ENCODE results near the gene FOXK2. TPM values are rescaled to one million over a fixed set of nuclear protein-coding genes. Genes with fewer than 3 reads are reported as not detected.

The FOXK2 gene
- total RNA-seq, 1 donor from 2014 or later: 24.8 TPM

GRCh38 chr17:82589851-82590180 is 70.3 kb downstream of the FOXK2 start:
- no peak for DNase-seq (ENCODE audit: low read depth in 2 of 2)

DNA sequence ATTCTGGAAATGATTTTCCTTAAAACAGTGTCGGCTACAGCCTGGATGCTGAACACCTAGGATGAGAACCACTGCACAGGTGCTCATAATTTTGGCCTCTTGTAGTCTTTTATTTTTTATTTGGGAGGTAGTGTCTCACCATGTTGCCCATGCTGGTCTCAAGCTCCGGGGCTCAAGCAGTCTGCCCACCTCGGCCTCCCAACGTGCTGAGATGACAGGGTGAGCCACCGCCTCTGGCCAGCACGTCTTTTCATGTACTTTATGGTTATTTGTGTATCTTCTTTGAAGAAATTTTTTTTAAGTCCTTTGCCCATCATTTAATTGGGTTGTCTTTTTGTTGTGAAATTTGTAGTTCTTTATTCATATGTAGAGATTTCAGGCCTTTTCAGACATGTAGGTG is 70.7 kb downstream of the FOXK2 start:
- no peak for DNase-seq (ENCODE audit: low read depth in 2 of 2)

DNA sequence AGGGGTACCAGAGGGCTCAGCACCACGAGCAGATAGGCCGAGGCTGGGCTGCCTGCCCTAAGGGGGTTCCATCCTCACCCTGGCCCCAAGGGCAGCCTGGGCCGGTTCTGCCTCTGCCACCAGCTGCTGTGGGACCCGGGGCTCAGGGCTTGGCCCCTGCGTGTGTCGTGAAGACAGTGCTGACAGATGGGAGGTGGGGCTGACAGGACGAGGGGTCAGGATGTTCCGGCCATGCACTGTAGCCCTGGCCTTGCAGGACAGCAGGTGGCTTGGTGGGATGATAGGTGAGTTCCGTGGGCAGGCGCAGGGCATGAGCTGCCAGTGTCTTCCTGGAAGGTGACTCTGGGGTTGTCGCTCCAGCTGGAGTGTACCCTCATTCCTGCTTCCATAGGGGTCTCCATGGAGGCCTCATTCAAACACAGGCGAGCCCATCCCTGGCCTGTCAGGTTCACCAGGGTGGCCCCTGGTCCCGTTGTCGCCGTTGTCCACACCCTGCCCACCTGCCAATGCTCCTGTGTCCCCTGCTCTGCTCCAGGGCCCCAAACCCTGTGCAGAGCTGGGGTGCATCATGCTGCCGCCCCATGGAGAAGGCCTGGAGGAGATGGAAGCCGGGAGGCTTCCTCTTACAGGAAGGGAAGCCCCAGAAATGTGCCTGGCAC is 71.5 kb downstream of the FOXK2 start:
- DNase-seq (ENCODE audit: low read depth in 2 of 2): peak in 1 of 2 donors; percentile 57

GRCh38 chr17:82592289-82592766 is 72.8 kb downstream of the FOXK2 start:
- DNase-seq (ENCODE audit: low read depth in 2 of 2): no peak

- DNase-seq (ENCODE audit: low read depth in 2 of 2): peak; percentile 61 to 70
These were observed 73.4 kb downstream of the FOXK2 start for GRCh38 chr17:82592767-82593589.

DNA sequence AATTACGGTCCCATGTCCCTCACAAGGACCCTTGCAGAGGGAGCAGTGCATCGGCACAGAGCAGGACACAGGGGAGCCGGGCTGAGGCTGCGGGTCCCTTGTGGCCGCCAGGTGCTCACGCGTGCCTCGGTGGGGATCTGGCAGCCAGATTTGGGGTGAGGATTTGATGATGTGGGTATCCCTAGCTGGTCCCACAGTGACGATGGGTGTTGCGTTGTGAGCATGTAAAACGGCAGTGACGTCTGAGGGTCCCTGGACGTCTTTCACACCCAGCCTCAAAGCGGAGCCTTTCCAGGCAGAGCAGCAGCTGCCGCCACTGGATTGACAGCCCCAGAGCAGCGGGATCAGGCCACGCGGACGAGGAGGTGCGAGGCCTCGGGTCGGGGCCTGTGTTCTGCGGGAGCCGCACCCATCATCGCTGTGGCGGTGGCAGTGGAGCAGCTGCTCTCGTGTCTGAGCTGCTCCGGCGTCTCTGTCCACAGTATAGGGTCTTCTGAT is 74.1 kb downstream of the FOXK2 start:
- no peak for DNase-seq (ENCODE audit: low read depth in 2 of 2)

DNA sequence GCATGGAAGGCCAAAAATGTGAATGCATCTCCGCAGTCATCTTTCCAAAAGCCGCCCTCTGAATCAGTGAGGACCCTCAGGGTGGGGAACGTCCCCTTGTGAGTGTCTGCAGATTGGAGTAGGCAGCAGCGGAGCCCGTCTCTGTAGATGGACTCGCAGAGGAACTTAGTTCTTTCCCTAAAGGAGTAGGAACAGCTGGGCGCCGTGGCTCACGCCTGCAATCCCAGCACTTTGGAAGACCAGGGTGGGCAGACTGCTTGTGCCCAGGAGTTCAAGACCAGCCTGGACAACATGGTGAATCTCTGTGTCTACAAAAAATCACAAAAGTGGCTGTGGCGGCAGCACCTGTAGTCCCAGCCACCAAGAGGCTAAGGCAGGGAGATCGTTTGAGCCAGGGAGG is 75.0 kb downstream of the FOXK2 start:
- DNase-seq (ENCODE audit: low read depth in 2 of 2): no peak

DNA sequence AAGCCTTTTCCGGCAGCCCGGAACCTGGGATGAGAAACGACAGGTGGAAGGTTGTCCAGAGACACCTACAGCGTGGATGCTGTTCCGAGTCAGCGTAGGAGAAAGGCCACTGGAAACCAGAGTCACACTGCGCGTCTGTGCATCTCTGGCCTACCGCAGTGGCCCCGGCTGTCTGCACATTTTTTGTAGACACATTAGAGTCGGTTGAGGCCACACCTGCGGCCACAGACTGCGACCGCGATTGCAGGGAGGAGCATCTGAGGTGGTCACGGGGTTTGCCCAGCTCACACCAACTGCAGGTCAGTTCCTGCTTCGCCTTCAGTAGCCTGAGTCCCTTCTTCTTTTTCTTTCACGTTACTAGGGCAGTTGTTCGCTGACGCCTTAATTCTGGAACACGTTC is 76.4 kb downstream of the FOXK2 start:
- DNase-seq (ENCODE audit: low read depth in 2 of 2): no peak

DNA sequence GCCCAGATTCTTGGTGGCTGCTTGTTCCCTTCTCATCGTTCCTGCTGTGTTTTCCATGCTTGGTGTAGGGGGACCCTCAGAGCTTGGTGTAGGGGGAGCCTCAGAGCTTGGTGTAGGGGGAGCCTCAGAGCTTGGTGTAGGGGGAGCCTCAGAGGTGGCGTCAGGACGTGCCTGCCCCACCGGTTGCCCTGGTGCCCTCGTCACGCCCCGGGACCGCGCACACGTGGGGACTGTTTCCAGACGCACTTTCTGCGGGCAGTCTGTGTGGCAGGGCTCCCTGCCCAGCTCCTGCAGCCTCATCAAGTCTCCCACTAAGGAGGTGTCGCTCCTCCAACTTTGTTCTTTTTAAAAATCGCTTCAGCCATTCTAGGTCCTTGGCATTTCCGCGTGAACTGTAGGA is 76.8 kb downstream of the FOXK2 start:
- no peak for DNase-seq (ENCODE audit: low read depth in 2 of 2)

DNA sequence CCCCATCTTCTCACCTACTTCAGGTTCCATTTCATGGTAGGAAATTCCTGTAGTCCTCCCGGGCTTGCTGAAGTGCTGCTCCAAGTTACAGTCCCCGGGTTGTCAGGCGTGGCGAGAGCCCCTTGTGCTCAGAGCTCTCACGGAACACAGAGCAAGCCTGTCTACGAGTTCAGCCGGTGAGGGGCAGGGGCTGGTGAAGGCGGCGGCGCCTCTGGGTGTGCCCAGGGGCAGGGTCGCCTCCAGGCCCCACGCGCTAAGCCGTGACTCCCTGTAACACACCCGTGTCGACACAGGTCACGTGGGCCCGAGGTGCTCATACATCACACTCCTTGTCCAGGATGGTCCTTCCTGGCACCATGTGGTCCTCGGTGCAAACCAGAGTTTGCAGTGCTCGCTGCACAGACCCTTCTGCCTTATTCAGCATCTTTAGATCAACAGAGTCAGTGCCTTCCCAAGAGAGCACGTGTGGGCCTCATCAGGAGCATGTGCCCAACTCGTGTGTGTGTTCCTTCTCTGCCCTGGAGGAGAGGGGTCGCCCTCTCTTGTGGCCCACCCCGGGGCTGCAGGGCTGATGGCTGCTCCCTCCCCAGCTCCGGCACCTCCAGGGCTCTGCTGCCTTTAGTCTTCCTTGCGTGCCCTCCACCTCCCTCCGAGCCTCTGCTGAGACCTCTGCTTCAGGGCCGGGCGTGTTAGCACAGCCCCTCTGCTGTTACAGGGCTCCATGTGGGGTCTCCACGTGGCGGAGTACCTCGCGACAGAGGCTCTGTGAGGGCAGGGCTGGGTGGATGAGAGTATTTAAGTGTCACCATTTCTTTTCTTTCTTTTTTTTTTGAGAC is 77.5 kb downstream of the FOXK2 start:
- DNase-seq (ENCODE audit: low read depth in 2 of 2): no peak

GRCh38 chr17:82598256-82599119 is 79.0 kb downstream of the FOXK2 start:
- DNase-seq (ENCODE audit: low read depth in 2 of 2): peak in 1 of 2 donors; percentile 64

DNA sequence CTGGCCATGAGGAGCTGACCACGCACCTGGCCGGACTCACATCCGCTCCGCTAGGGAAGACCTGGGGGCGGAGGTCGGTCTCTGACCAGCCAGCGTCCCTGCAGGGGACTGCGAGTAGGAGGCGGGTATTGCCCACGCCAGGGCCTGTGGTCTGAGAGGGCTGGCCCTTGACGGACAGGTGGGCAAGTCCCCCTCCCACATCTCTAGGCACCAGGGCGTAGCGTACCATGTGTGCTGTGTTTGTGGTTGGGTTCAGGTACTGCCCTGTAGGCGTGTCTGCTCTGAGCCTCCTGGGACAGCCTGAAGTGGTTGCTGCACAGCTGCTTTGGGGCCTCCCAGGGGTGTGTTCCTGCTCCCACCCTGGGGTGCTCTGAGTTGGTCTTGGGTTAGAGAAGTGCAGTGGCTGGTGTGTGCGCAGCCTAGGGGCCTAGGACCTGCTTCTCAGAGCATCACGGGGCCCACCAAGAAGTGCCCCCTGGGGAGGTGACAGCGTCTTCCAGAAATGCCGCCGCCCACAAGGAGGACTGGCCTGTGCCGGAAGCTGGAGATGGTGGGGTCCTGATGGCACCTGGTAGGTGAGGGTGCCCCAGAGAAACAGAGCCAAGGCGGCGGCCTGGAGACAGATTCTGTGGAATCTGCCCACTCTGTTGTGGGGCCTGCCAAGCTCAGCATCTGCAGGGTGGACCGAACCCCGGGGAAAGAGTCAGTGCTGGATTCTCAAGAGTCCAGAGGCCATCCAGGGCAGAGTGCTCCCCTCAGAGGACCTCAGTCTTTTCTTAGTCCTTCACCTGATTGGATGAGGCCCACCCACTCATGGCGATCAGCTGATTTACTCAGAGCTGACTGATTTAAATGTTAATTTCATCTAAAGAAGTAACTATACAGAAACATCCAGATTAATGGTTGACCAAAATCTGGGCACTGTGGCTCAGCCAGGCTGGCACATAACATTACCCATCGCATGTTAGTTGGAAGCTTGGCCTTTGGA is 80.4 kb downstream of the FOXK2 start:
- DNase-seq (ENCODE audit: low read depth in 2 of 2): no peak

DNA sequence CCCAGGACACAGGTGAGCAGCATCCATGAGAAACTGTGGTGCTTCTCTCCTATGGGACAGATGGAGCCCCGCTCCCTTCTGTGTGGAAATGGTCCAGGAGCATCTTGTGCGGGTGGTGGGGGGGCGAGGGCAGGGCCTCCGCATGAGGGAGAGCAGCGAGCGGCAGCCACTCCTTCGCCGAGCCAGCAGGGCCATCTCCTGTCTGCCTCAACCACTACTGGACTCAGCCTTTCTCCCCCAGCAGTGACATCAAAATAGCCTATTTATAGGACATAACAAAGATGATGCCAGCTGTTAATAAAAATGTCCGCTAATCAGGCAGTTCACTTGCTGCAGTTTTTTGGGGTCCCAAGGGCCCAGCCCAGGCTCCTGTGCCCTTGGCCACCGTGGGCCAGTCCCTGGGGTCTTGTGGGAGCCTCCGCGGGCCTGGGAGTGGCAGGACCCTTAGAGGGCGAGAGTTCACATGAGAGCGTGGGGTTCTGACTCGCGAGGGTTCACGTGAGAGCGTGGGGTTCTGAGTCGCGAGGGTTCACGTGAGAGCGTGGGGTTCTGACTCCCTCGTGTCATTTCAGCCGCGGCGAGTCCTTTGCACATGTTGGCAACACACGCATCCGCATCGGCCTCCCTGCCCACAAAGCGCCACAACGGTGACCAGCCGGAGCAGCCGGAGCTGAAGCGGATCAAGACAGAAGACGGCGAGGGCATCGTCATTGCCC is 81.4 kb downstream of the FOXK2 start:
- DNase-seq (ENCODE audit: low read depth in 2 of 2): no peak

DNA sequence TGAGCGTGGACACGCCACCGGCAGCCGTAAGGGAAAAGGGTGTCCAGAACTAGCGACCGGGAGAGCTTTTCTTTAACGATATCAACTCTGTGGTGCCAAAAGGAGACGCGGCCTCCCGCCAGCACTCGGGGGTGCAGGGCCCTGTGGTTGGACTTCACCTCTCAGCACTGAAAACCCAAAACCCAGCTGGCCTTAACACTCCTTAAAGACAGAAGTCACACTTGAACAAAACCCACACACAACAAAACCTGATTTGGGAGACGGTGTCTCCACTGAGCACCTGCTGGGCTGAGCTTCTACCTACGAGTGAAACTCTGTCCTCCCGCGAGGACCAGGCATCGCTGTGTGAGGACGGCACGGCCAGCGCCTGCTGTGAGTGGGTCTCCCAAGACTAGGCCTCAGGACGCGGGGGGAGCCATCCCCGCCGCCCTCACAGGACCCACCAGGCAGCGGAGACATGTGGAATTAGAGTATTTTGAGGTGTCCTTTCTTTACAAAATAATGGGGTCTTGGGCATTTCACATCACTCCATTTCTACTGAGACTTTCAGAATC is 82.0 kb downstream of the FOXK2 start:
- DNase-seq (ENCODE audit: low read depth in 2 of 2): no peak

- DNase-seq (ENCODE audit: low read depth in 2 of 2): peak; percentile 41 to 48
These were observed 83.0 kb downstream of the FOXK2 start for GRCh38 chr17:82602487-82602886.

GRCh38 chr17:82602986-82603710 is 83.6 kb downstream of the FOXK2 start:
- DNase-seq (ENCODE audit: low read depth in 2 of 2): peak; percentile 81 to 92

- DNase-seq (ENCODE audit: low read depth in 2 of 2): peak in 1 of 2 donors; percentile 66
These were observed 84.5 kb downstream of the FOXK2 start for GRCh38 chr17:82603981-82604448.

- DNase-seq (ENCODE audit: low read depth in 2 of 2): no peak
These were observed 85.0 kb downstream of the FOXK2 start for GRCh38 chr17:82604532-82604931.
